Liver (tissue), 9 donors: Measurements from ENCODE around the gene ATXN7L3B. TPM values are rescaled to one million over a fixed set of nuclear protein-coding genes. Genes with fewer than 3 reads are reported as not detected.
"Not testable (repeated sequence)": the region's sequence is repeated elsewhere in the genome, so short reads cannot be mapped to it uniquely, and the experiment has no call there.

ENCODE experiments used
- DNase-seq: peaks from one replicate; pipeline ENCODE4 v3.0.0-alpha.2; 2017; ENCODE audit warnings: low spot score
- H3K27ac ChIP-seq, 2 donors: one replicate each; pipeline ENCODE4 v1.7.0; 2013; ENCODE audit warnings: inconsistent platforms in 2 of 2, low read length in 2 of 2, control low read depth in 1 of 2, low read depth in 1 of 2, mild to moderate bottlenecking in 1 of 2
- H3K27me3 ChIP-seq, 4 donors: one replicate each; pipeline versions ENCODE4 v1.6.1 to v1.7.0; 2013; ENCODE audit warnings: low read length in 3 of 4, inconsistent platforms in 1 of 4, mild to moderate bottlenecking in 1 of 4, moderate library complexity in 1 of 4; ENCODE audit not compliant: control insufficient read depth in 4 of 4, insufficient read depth in 4 of 4
- H3K36me3 ChIP-seq, 4 donors: one replicate each; pipeline versions ENCODE4 v1.6.1 to v1.7.0; 2013; ENCODE audit warnings: low read length in 3 of 4, mild to moderate bottlenecking in 3 of 4, low read depth in 1 of 4, moderate library complexity in 1 of 4; ENCODE audit not compliant: control insufficient read depth in 4 of 4, insufficient read depth in 3 of 4
- H3K4me1 ChIP-seq, 4 donors: one replicate each; pipeline versions ENCODE4 v1.6.1 to v1.7.0; 2013; ENCODE audit warnings: low read length in 3 of 4, mild to moderate bottlenecking in 3 of 4, moderate library complexity in 1 of 4; ENCODE audit not compliant: control insufficient read depth in 4 of 4, insufficient read depth in 4 of 4
- H3K4me3 ChIP-seq, 3 donors: one replicate each; pipeline versions ENCODE4 v1.6.1 to v1.7.0; 2013; ENCODE audit warnings: low read length in 3 of 3, control low read depth in 1 of 3, low read depth in 1 of 3, mild to moderate bottlenecking in 1 of 3
- H3K9ac ChIP-seq, 2 donors: one replicate each; pipeline ENCODE4 v1.7.0; 2013; ENCODE audit warnings: low read length in 2 of 2, mild to moderate bottlenecking in 2 of 2, moderate library complexity in 2 of 2, control low read depth in 1 of 2, low read depth in 1 of 2
- H3K9me3 ChIP-seq, 4 donors: one replicate each; pipeline versions ENCODE4 v1.6.1 to v1.7.0; 2013; ENCODE audit warnings: low read length in 3 of 4; ENCODE audit not compliant: control insufficient read depth in 4 of 4
- EGR1 ChIP-seq, 2 donors: IDR thresholded peaks; 2 replicates each; pipeline ENCODE4 v1.6.1; 2016 to 2018; ENCODE audit warnings: antibody characterized with exemption in 2 of 2, low read depth in 2 of 2
- FOXA2 ChIP-seq: IDR thresholded peaks from 2 replicates; pipeline ENCODE4 v1.6.1; 2016; ENCODE audit warnings: antibody characterized with exemption
- HNF4G ChIP-seq: IDR thresholded peaks from 2 replicates; pipeline ENCODE4 v1.6.1; 2016; ENCODE audit warnings: antibody characterized with exemption
- JUND ChIP-seq, 2 donors: IDR thresholded peaks; 2 replicates each; pipeline ENCODE4 v1.6.1; 2016; ENCODE audit warnings: antibody characterized with exemption in 2 of 2
- NR2F2 ChIP-seq: IDR thresholded peaks from 2 replicates; pipeline ENCODE4 v1.6.1; 2016; ENCODE audit warnings: antibody characterized with exemption
- RAD21 ChIP-seq, 2 donors: IDR thresholded peaks; 2 replicates each; pipeline ENCODE4 v1.6.1; 2016; ENCODE audit warnings: antibody characterized with exemption in 2 of 2, mild to moderate bottlenecking in 2 of 2
- RXRA ChIP-seq, 2 donors: IDR thresholded peaks; 2 replicates each; pipeline ENCODE4 v1.6.1; 2017 to 2018; ENCODE audit warnings: antibody characterized with exemption in 2 of 2, mild to moderate bottlenecking in 1 of 2
- SP1 ChIP-seq: IDR thresholded peaks from 2 replicates; pipeline ENCODE4 v1.6.1; 2018; ENCODE audit warnings: antibody characterized with exemption, mild to moderate bottlenecking
- TAF1 ChIP-seq: conservative IDR thresholded peaks from 2 replicates; pipeline ENCODE4 v1.6.1; 2016; ENCODE audit warnings: antibody characterized with exemption, mild to moderate bottlenecking
- YY1 ChIP-seq: IDR thresholded peaks from 2 replicates; pipeline ENCODE4 v1.6.1; 2016; ENCODE audit warnings: antibody characterized with exemption, mild to moderate bottlenecking
- WGBS: extraction: QIAGEN DNeasy Blood & Tissue Kit; methylation state at CpG from one replicate; pipeline ENCODE4 v1.1.7; 2013; 5-methylcytosine and 5-hydroxymethylcytosine counted together
- polyA plus RNA-seq, 2 donors: library from polyadenylated mRNA; stranded (reverse) in 1 of 2; unstranded in 1 of 2; fragments of 200-250 nt in 1 of 2; fragments of >200 nt in 1 of 2; fragmentation: Nextera tagmentation in 1 of 2; extraction: Ambion mirVana in 1 of 2; gene quantifications; one replicate each; pipeline versions ENCODE4 v1.2.1 to v1.2.3, GENCODE V29; 2013 to 2015
- total RNA-seq, 2 donors: library from RNA; depleted of rRNA; stranded (reverse); fragments of >200 nt; gene quantifications; one replicate each; pipeline ENCODE4 v1.2.3, GENCODE V29; 2014
- TF ChIP-seq, protein P1 (sequence below): IDR thresholded peaks from 2 replicates; pipeline ENCODE4 v1.6.1; 2016; ENCODE audit warnings: antibody characterized with exemption
- TF ChIP-seq, protein P2 (sequence below): IDR thresholded peaks from 2 replicates; pipeline ENCODE4 v1.6.1; 2016; ENCODE audit warnings: antibody characterized with exemption
- TF ChIP-seq, protein P3 (sequence below): fragments of 150-350 bp; IDR thresholded peaks from 2 replicates; pipeline ENCODE4 v1.5.1; 2017; ENCODE audit warnings: improper control_type of control experiment, low read depth, low read length; ENCODE audit not compliant: missing input control
- donor health status: healthy.
- donor health status: healthy.
- donor health status: healthy.
- donor health status: healthy.
- donor health status: healthy.

The ATXN7L3B gene
- total and polyA plus RNA-seq, 4 donors: 9.0 to 19.4 (median 12.6) TPM

DNA sequence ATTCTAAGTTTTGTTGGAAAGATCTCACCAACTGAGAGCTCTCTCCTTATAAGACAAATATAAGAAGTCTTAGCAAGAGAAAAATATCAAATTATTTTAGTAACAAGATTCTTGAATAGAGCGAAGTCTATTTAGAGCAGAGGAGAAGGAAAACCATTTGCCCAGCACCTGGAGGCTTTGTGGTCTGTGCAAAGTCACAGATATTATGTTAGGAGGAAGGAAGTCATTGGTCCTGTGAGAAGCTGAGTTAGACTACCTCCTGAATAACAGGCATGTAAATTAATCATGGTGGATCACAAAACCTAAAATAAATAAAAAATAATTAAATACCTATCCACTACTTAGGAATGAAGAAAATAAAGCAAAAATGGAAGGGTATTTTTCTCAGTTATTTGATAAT, 38.4 kb upstream of the ATXN7L3B start:
- no peaks in the 10 kb centered on the region for H3K36me3 ChIP-seq
- 75% methylated on average over 1 of the region's 1 CpG for WGBS
- H3K27ac ChIP-seq: no peak overlapping the region
- no peaks in the 10 kb centered on the region for H3K9me3 ChIP-seq
- DNase-seq: no peak
- H3K4me1 ChIP-seq: no peaks in the 10 kb centered on the region
- no peak overlapping the region for H3K4me3 ChIP-seq
- H3K27me3 ChIP-seq: no peaks in the 10 kb centered on the region
- TF ChIP-seq HNF4G (no peak), TAF1 (no peak), RXRA (IDR thresholded peaks at IDR 0.05) (no peak), FOXA2 (no peak), YY1 (no peak), RAD21 (IDR thresholded peaks at IDR 0.05) (no peak), SP1 (no peak), EGR1 (IDR thresholded peaks at IDR 0.05; ENCODE audit: low read depth in 2 of 2) (no peak), NR2F2 (no peak), JUND (IDR thresholded peaks at IDR 0.05) (no peak)
- TF ChIP-seq, protein P1, sequence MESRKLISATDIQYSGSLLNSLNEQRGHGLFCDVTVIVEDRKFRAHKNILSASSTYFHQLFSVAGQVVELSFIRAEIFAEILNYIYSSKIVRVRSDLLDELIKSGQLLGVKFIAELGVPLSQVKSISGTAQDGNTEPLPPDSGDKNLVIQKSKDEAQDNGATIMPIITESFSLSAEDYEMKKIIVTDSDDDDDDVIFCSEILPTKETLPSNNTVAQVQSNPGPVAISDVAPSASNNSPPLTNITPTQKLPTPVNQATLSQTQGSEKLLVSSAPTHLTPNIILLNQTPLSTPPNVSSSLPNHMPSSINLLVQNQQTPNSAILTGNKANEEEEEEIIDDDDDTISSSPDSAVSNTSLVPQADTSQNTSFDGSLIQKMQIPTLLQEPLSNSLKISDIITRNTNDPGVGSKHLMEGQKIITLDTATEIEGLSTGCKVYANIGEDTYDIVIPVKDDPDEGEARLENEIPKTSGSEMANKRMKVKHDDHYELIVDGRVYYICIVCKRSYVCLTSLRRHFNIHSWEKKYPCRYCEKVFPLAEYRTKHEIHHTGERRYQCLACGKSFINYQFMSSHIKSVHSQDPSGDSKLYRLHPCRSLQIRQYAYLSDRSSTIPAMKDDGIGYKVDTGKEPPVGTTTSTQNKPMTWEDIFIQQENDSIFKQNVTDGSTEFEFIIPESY: no peak
- TF ChIP-seq, protein P2, sequence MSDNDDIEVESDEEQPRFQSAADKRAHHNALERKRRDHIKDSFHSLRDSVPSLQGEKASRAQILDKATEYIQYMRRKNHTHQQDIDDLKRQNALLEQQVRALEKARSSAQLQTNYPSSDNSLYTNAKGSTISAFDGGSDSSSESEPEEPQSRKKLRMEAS: no peak
- TF ChIP-seq, protein P3, sequence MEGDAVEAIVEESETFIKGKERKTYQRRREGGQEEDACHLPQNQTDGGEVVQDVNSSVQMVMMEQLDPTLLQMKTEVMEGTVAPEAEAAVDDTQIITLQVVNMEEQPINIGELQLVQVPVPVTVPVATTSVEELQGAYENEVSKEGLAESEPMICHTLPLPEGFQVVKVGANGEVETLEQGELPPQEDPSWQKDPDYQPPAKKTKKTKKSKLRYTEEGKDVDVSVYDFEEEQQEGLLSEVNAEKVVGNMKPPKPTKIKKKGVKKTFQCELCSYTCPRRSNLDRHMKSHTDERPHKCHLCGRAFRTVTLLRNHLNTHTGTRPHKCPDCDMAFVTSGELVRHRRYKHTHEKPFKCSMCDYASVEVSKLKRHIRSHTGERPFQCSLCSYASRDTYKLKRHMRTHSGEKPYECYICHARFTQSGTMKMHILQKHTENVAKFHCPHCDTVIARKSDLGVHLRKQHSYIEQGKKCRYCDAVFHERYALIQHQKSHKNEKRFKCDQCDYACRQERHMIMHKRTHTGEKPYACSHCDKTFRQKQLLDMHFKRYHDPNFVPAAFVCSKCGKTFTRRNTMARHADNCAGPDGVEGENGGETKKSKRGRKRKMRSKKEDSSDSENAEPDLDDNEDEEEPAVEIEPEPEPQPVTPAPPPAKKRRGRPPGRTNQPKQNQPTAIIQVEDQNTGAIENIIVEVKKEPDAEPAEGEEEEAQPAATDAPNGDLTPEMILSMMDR: no peak
- H3K9ac ChIP-seq: no peak overlapping the region

DNA sequence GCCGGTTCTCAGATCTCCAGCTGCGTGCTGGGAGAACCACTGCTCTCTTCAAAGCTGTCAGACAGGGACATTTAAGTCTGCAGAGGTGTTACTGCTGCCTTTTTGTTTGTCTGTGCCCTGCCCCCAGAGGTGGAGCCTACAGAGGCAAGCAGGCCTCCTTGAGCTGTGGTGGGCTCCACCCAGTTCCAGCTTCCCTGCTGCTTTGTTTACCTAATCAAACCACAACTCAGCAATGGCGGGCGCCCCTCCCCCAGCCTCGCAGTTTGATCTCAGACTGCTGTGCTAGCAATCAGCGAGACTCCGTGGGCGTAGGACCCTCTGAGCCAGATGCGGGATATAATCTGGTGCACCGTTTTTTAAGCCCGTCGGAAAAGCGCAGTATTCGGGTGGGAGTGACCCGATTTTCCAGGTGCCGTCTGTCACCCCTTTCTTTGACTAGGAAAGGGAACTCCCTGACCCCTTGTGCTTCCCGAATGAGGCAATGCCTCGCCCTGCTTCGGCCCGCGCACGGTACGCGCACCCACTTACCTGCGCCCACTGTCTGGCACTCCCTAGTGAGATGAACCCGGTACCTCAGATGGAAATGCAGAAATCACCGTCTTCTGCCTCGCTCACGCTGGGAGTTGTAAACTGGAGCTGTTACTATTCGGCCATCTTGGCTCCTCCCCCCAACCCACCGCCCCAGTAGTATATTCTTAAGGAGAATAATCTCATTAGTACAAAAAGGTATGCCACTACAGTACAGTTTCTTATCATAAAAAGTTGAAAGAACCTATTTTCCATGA, 28.6 kb upstream of the ATXN7L3B start:
- not testable (repeated sequence) for H3K4me1 ChIP-seq, H3K27ac ChIP-seq, DNase-seq, H3K9me3 ChIP-seq, H3K9ac ChIP-seq, H3K4me3 ChIP-seq, H3K27me3 ChIP-seq, H3K36me3 ChIP-seq
- 88% methylated on average over 30 of the region's 31 CpGs for WGBS

DNA sequence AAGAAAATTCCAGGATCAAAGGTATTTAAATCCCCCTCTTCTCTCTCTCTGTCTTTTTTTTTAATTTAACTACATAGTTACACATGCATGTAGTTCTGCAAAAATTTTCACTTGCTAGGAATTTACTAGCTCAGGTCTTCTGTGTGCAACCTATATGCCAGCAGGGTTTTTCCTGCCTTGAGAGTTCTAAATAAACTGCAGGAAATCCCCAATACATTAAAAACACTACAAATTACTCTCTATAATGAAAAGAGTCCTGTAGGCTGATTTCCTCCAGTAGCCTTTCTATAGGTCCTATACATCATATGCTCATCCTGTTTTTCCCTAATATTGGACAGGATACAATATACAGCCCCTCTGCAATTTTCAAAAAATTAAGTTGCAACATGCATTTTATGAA, 27.7 kb upstream of the ATXN7L3B start:
- Histone ChIP-seq H3K27ac (no peak overlapping the region), H3K4me1 (no peaks in the 10 kb centered on the region), H3K9me3 (no peaks in the 10 kb centered on the region), H3K36me3 (no peaks in the 10 kb centered on the region), H3K27me3 (peaks cover 0 to 3% (median 0%) of the 10 kb centered on the region in 4 donors), H3K9ac (no peak overlapping the region), H3K4me3 (no peak overlapping the region)
- no peak for TF ChIP-seq EGR1 (IDR thresholded peaks at IDR 0.05; ENCODE audit: low read depth in 2 of 2)
- no peak for DNase-seq
